K562 (cell line): Measurements from ENCODE around the gene NAA10. TPM values are rescaled to one million over a fixed set of nuclear protein-coding genes. Genes with fewer than 3 reads are reported as not detected.

Experiments used
- ATAC-seq: fragments of 200-7000 bp; cut with Tn5 transposase; 3 replicates; pipeline ENCODE4 v1.9.1; 2020; ENCODE audit warnings: moderate library complexity
- BruUV-seq: library from RNA; stranded (reverse); fragments of 400-500 nt; replicated peaks from 2 replicates; lab custom pipeline; 2021; lab: Mats Ljungman, UMichigan
- CTCF ChIA-PET: fragments of 300-600 bp; formaldehyde crosslinking; extraction: SDS; loops from one replicate; lab custom pipeline; 2021; ENCODE audit warnings: low intra/inter-chr PET ratio; lab: Yijun Ruan, JAX
- POLR2A ChIA-PET: fragments of 300-600, 350-650 bp; sonication (Branson Sonifier 250); formaldehyde crosslinking; extraction: SDS; loops from one replicate; lab custom pipeline; 2021; ENCODE audit warnings: antibody characterized with exemption, inconsistent platforms; lab: Yijun Ruan, JAX
- DNase-seq, 4 experiments: peaks; one replicate each; pipeline versions ENCODE4 v3.0.0 to v3.0.0-alpha.2; 2011 to 2018; ENCODE audit warnings: low spot score in 3 of 4, mixed read lengths in 3 of 4; ENCODE audit errors: extremely low read depth in 1 of 4
- FAIRE-seq: peaks from 2 replicates; lab custom pipeline; 2011; peaks lifted over from hg19 to GRCh38; lab: Jason Lieb, UNC
- H2AFZ ChIP-seq: 2 replicates; pipeline ENCODE4 v1.6.0; 2011; ENCODE audit warnings: low read depth, low read length, control low read depth, inconsistent platforms
- H3K27ac ChIP-seq: fragments of 200-600 bp; 3 replicates; pipeline ENCODE4 v1.8.0; 2011; ENCODE audit warnings: low read depth, mild to moderate bottlenecking, control low read depth, inconsistent platforms, low read length, moderate library complexity, mixed read lengths; ENCODE audit errors: extremely low read depth
- H3K27me3 ChIP-seq, 2 experiments: fragments of 300-600 bp in 1 of 2; 2 replicates in 1 of 2; 3 replicates in 1 of 2; pipeline versions ENCODE4 v1.6.0 to v1.8.0; 2011; ENCODE audit warnings: inconsistent platforms in 2 of 2, low read length in 2 of 2, mild to moderate bottlenecking in 1 of 2, mixed read lengths in 1 of 2, moderate library complexity in 1 of 2; ENCODE audit not compliant: control insufficient read depth in 2 of 2, insufficient read depth in 2 of 2
- H3K36me3 ChIP-seq: fragments of 300-600 bp; 3 replicates; pipeline ENCODE4 v1.8.0; 2011; ENCODE audit warnings: mild to moderate bottlenecking, low read length, inconsistent platforms; ENCODE audit not compliant: control insufficient read depth, insufficient read depth
- H3K4me1 ChIP-seq, 2 experiments: fragments of 200-600 bp in 1 of 2; replicated peaks in 1 of 2; 2 replicates in 1 of 2; 3 replicates in 1 of 2; pipeline versions ENCODE4 v1.5.1 to v1.8.0; 2011; ENCODE audit warnings: inconsistent platforms in 2 of 2, low read length in 2 of 2, mild to moderate bottlenecking in 1 of 2, mixed read lengths in 1 of 2, moderate library complexity in 1 of 2; ENCODE audit not compliant: control insufficient read depth in 2 of 2, insufficient read depth in 2 of 2
- H3K4me2 ChIP-seq: 2 replicates; pipeline ENCODE4 v1.6.1; 2011; ENCODE audit warnings: low read length, control low read depth, inconsistent platforms, mixed read lengths; ENCODE audit not compliant: insufficient read depth
- H3K4me3 ChIP-seq: fragments of 200-600 bp; sonication (generic), shearing (Covaris generic); 2 replicates; pipeline ENCODE4 v1.5.1; 2016; ENCODE audit warnings: control low read depth, inconsistent platforms
- H3K79me2 ChIP-seq: fragments of 200-600 bp; 3 replicates; pipeline ENCODE4 v1.8.0; 2011; ENCODE audit warnings: low read length, inconsistent platforms; ENCODE audit not compliant: control insufficient read depth, insufficient read depth
- H3K9ac ChIP-seq, 2 experiments: 2 replicates each; pipeline versions ENCODE4 v1.6.0 to v1.6.1; 2011; ENCODE audit warnings: low read depth in 2 of 2, low read length in 2 of 2, control low read depth in 1 of 2, inconsistent platforms in 1 of 2, mild to moderate bottlenecking in 1 of 2, mixed read lengths in 1 of 2; ENCODE audit not compliant: insufficient read depth in 1 of 2
- H3K9me1 ChIP-seq: one replicate; pipeline ENCODE4 v1.6.0; 2011; ENCODE audit warnings: inconsistent platforms, mild to moderate bottlenecking, low read length, moderate library complexity; ENCODE audit not compliant: control insufficient read depth, insufficient read depth
- H3K9me3 ChIP-seq: replicated peaks from 2 replicates; pipeline ENCODE4 v1.5.1; 2011; ENCODE audit warnings: low read depth, low read length, inconsistent platforms; ENCODE audit not compliant: control insufficient read depth, insufficient read depth
- H4K20me1 ChIP-seq: replicated peaks from 2 replicates; pipeline ENCODE4 v1.6.1; 2011; ENCODE audit warnings: low read length, inconsistent platforms, mixed read lengths; ENCODE audit not compliant: control insufficient read depth, insufficient read depth
- POLR2B ChIP-seq: fragments of 450-650 bp; IDR thresholded peaks from 2 replicates; pipeline ENCODE4 v1.6.1; 2018; ENCODE audit warnings: low read depth; ENCODE audit not compliant: partially characterized antibody
- POLR2G ChIP-seq: fragments of 200-400 bp; formaldehyde crosslinking; IDR thresholded peaks from 2 replicates; pipeline ENCODE4 v1.6.1; 2017; ENCODE audit warnings: low read depth, mild to moderate bottlenecking, antibody characterized with exemption, low read length, moderate library complexity
- RBFOX2 ChIP-seq: fragments of 200-400 bp; formaldehyde crosslinking; IDR thresholded peaks from 2 replicates; pipeline ENCODE4 v1.6.1; 2017; ENCODE audit warnings: low read depth, mild to moderate bottlenecking, low read length, moderate library complexity
- RBM22 ChIP-seq: fragments of 200-400 bp; formaldehyde crosslinking; IDR thresholded peaks from 2 replicates; pipeline ENCODE4 v1.6.1; 2018; ENCODE audit warnings: low read length, low read depth; ENCODE audit not compliant: poor library complexity, severe bottlenecking
- RBM25 ChIP-seq: fragments of 200-400 bp; formaldehyde crosslinking; IDR thresholded peaks from 2 replicates; pipeline ENCODE4 v1.6.1; 2018; ENCODE audit warnings: low read length, low read depth, moderate library complexity; ENCODE audit not compliant: severe bottlenecking
- WGBS: fragments of 100-300 bp; shearing (Covaris generic); methylation state at CpG from one replicate; pipeline ENCODE4 v1.1.6; 2016; ENCODE audit warnings: low coverage, mixed read lengths; ENCODE audit not compliant: insufficient coverage; ENCODE audit errors: missing lambda C conversion rate; 5-methylcytosine and 5-hydroxymethylcytosine counted together
- in situ Hi-C: fragments of 300-500 bp; cut with MboI; formaldehyde crosslinking; loops from 4 replicates; pipeline ENCODE4 v1.15.0; 2018; ENCODE audit warnings: inconsistent platforms, mixed read lengths
- intact Hi-C: fragments of 100-400 bp; cut with micrococcal nuclease; formaldehyde crosslinking; loops from 2 replicates; pipeline ENCODE4 v1.14.2; 2022
- polyA plus RNA-seq, 8 experiments: library from polyadenylated mRNA; depleted of rRNA in 4 of 8; stranded (reverse) in 5 of 8; unstranded in 3 of 8; fragments of >200 nt; fragmentation: Nextera tagmentation in 2 of 8; fragmentation: Illumina TruSeq in 1 of 8; extraction: Ambion mirVana in 2 of 8; extraction: Trizol in 1 of 8; gene quantifications; 2 replicates each; pipeline versions ENCODE4 v1.2.1 to v1.2.3, GENCODE V29; 2011 to 2014; ENCODE audit warnings: inconsistent platforms in 1 of 8, missing spikeins in 1 of 8
- total RNA-seq, 7 experiments: library from RNA; depleted of rRNA in 6 of 7; stranded (reverse); fragments of >200 nt in 6 of 7; fragmentation: Illumina TruSeq in 2 of 7; extraction: Trizol in 2 of 7; gene quantifications; 2 replicates each; pipeline versions ENCODE4 v1.2.1 to v1.2.3, GENCODE V29; 2011 to 2021; ENCODE audit warnings: low replicate concordance in 1 of 7

NAA10 gene
- total and polyA plus RNA-seq, 9 of the 15 experiments (the other 6 are each of a cell fraction or from before 2014, with no cell fraction given): 11.1 to 250 (median 134) TPM

DNA sequence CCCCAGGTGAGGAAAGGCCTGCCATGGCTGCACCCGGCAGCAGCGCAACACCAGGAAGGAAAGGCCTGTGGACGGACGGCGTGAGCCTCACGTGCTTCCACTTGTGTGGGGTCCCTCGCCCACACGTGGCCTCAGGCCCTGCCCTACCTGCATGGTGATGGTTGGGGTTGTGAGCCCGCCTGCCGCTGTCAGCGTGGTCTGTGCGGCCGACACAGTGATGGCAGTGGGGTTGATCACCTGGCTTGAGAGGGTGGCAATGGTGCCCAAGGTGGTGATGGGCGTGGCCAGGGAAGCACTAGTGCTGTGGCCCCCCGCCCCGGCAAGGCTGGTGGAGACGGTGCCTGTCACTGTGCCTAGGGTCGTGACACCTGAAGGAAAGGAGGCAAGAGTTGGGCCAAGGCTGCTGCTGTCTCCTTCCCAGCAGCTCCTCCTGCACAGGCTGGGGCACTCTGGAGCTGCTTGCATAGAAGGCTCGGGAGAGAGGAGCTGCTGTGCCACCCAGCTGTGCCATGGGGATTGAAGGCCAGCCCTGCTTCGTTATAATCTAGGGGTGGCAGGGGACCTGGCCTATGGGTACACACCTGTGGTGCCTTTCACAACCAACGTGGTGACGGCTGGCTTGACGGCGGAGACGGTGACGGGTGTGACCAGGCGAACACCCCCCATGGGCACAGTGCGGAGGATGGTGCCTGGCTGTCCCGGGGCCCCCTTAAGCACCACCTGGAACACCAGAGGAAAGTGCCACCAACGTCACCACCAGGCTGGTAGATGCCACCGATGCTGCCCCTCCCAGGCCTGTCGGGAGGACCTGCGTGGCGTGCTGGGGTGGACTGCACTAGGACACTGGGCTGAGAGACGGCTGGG is 21.4 kb upstream of the NAA10 start:
- no peaks in the 10 kb centered on the region for H3K9me1 ChIP-seq
- H3K9me3 ChIP-seq: no peaks in the 10 kb centered on the region
- H3K4me2 ChIP-seq: no peak overlapping the region
- no peak overlapping the region for H3K27ac ChIP-seq
- in situ Hi-C loops: no loop called here
- WGBS: 87% methylated on average over 11 of the region's 35 CpGs
- CTCF ChIA-PET: no interaction called here
- DNase-seq (no peak), FAIRE-seq (no peak), ATAC-seq (no peak)
- H3K4me1 ChIP-seq: peaks cover 0 to 29% of the 10 kb centered on the region in 2 experiments; a peak in 2 of 5 replicates
- no peak overlapping the region for H3K4me3 ChIP-seq
- TF ChIP-seq RBM22 (peak; percentile 69), POLR2G (peak; percentile 62), RBFOX2 (peak; percentile 45; the same call in 1 of the 2 replicates), POLR2B (no peak), RBM25 (no peak)
- BruUV-seq: no TSS peak
- H3K36me3 ChIP-seq: peaks cover 100% of the 10 kb centered on the region; the same call in 2 of the 3 replicates
- peak overlapping the region in 1 of 2 experiments; percentile 35; a peak in 1 of 4 replicates for H3K9ac ChIP-seq
- intact Hi-C loops: no loop called here
- no peaks in the 10 kb centered on the region for H4K20me1 ChIP-seq
- POLR2A ChIA-PET: interaction anchor here (0.6 to 4.2 kb wide), 4 partner anchors 8 to 35 kb away, joined by 3 to 24 read pairs (median 4); no protein-coding TSS in a partner anchor
- H3K27me3 ChIP-seq: no peaks in the 10 kb centered on the region
- no peak overlapping the region for H2AFZ ChIP-seq
- peaks cover 9% of the 10 kb centered on the region; the same call in 2 of the 3 replicates for H3K79me2 ChIP-seq
